Upper lobe of left lung (tissue), 4 donors: ENCODE data around the gene SLC25A26.

ENCODE experiments used
- EP300 ChIP-seq, 4 donors: sonication (generic); formaldehyde crosslinking; IDR thresholded peaks; one replicate each; pipeline ENCODE4 v1.5.1; 2017; ENCODE audit warnings: antibody characterized with exemption in 4 of 4, control low read depth in 2 of 4
- POLR2A ChIP-seq, 4 donors: fragments of 450-650 bp; IDR thresholded peaks; one replicate each; pipeline ENCODE4 v1.5.1; 2016 to 2017; ENCODE audit warnings: antibody characterized with exemption in 4 of 4, mild to moderate bottlenecking in 2 of 4
- POLR2AphosphoS5 ChIP-seq, 2 donors: sonication (generic); formaldehyde crosslinking; IDR thresholded peaks; one replicate each; pipeline ENCODE4 v1.5.1; 2017; ENCODE audit warnings: antibody characterized with exemption in 2 of 2
- TF ChIP-seq, protein P1 (sequence below), 6 experiments: fragments of 450-650 bp in 4 of 6; fragments of 200-600 bp in 2 of 6; sonication (generic) in 2 of 6; IDR thresholded peaks; one replicate each; pipeline ENCODE4 v1.5.1; 2016 to 2019; ENCODE audit warnings: antibody characterized with exemption in 6 of 6

DNA sequence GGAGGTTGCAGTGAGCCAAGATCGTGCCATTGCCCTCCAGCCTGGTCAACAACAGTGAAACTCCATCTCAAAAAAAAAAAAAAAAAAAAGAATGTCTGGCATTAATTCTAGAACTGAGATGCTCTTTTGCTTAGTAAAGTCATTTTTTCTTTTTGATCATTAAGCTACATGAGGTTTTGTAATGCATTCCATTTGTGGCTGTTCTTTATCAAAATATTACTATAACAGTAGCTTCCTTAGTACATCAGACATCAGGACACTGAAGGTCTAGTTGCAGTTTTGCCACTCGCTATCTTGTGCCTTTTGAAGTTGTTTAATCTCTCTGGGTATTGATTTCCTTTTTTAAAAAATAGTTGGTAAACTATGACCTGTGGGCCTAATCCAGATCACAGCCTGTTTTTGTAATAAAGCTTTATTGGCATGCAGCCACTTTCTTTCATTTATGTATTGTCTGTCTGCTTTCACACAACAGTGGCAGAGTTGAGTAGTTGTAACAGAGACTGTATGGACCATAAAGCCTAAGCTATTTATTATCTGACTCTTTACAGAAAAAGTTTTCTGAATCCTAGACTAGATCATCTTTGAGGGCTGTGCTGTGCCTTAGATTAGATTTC is 76.6 kb downstream of the SLC25A26 start:
- TF ChIP-seq, protein P1, sequence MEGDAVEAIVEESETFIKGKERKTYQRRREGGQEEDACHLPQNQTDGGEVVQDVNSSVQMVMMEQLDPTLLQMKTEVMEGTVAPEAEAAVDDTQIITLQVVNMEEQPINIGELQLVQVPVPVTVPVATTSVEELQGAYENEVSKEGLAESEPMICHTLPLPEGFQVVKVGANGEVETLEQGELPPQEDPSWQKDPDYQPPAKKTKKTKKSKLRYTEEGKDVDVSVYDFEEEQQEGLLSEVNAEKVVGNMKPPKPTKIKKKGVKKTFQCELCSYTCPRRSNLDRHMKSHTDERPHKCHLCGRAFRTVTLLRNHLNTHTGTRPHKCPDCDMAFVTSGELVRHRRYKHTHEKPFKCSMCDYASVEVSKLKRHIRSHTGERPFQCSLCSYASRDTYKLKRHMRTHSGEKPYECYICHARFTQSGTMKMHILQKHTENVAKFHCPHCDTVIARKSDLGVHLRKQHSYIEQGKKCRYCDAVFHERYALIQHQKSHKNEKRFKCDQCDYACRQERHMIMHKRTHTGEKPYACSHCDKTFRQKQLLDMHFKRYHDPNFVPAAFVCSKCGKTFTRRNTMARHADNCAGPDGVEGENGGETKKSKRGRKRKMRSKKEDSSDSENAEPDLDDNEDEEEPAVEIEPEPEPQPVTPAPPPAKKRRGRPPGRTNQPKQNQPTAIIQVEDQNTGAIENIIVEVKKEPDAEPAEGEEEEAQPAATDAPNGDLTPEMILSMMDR (IDR thresholded peaks at IDR 0.05) = no peak
- no peak for TF ChIP-seq POLR2A (IDR thresholded peaks at IDR 0.05)
- no peak for TF ChIP-seq POLR2AphosphoS5 (IDR thresholded peaks at IDR 0.05)
- no peak for TF ChIP-seq EP300 (IDR thresholded peaks at IDR 0.05)
